ENCODE results near the gene EEFSEC. TPM values are rescaled to one million over a fixed set of nuclear protein-coding genes. Genes with fewer than 3 reads are reported as not detected.

EEFSEC gene
- total and polyA plus RNA-seq, 2 of the 8 experiments (the other 6 are each of a cell fraction or from before 2014, with no cell fraction given) = 13.1 to 19.8 TPM

DNA sequence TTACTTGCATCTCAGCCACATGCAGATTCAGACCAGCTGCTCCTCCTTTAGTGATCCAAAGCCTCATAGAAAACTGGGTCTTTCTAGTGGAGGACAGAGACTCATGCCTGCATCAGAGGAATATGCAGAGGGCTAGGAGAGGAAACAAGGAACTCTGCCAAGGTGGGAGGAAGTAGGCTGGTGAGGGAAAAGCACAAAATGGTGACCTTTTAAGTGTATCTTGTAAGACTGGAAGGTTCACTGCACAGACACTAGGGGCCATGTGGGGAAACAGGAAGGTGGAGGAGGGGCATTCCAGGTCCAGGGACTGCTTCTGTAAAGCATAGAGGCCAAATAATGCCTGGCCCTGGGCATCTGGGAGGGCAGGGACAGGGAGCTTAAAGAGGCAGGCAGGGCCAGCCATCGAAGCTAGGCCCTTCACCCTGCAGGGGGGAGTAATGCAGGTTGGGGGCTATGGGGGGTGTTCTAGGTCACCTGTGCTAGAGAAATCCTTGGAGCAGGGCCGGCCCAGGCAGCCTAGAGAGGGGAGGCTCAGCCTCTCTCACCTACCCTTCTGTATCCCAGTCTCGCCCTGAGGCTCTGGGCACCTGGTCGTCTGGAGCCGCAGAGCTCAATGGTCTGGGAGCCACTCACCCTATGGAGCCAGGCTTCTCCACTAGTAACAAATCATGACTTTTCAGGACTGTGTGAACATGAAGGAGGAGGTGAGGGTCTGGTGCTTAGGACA lies 195.7 kb downstream of the EEFSEC start:
- Histone ChIP-seq H2BK5ac (ENCODE audit: low read depth, low read length) (peak overlapping the region; percentile 13; the same call in 1 of the 2 replicates), H2BK20ac (ENCODE audit: low read length) (no peak overlapping the region), H3K27me3 (replicated peaks in 1 of 4; ENCODE audit: control insufficient read depth in 3 of 4, extremely low read depth in 1 of 4, insufficient read depth in 3 of 4, low read length in 3 of 4) (no peaks in the 10 kb centered on the region), H2BK12ac (ENCODE audit: low read depth, low read length) (no peak overlapping the region; the same call in 1 of the 2 replicates), H3K9ac (replicated peaks in 1 of 4; ENCODE audit: extremely low read depth in 1 of 4, low read depth in 3 of 4, low read length in 3 of 4) (0 out of 7 replicates have a peak overlapping the region, but pooled peaks of 1 of the 4 experiments have one; percentile 24), H3K79me1 (ENCODE audit: low read depth, low read length) (no peaks in the 10 kb centered on the region), H3K27ac (ENCODE audit: low read depth, low read length) (peak overlapping the region; percentile 22; the same call in 1 of the 2 replicates), H3K14ac (ENCODE audit: insufficient read length) (no peak overlapping the region), H3K4ac (replicated peaks; ENCODE audit: insufficient read length, low read depth, low read length) (no peak overlapping the region), H3K23me2 (ENCODE audit: low read depth, low read length) (no peaks in the 10 kb centered on the region; the same call in 1 of the 2 replicates), H3K4me1 (replicated peaks in 1 of 4; ENCODE audit: control insufficient read depth in 3 of 4, insufficient read depth in 4 of 4, low read length in 3 of 4) (peaks cover 5 to 10% (median 9%) of the 10 kb centered on the region in 4 experiments), H3K9me3 (ENCODE audit: insufficient read depth in 2 of 2, low read depth in 1 of 2, low read length in 1 of 2) (no peaks in the 10 kb centered on the region), H2BK15ac (ENCODE audit: low read length) (no peak overlapping the region), H3K4me2 (ENCODE audit: insufficient read depth in 1 of 2, low read depth in 2 of 2, low read length in 2 of 2) (peak overlapping the region; percentile 17 to 47), H3K79me2 (ENCODE audit: control insufficient read depth in 1 of 2, insufficient read depth in 2 of 2, low read length in 2 of 2) (no peaks in the 10 kb centered on the region), H3K56ac (replicated peaks; ENCODE audit: insufficient read length, low read depth, low read length) (no peak overlapping the region), H2AK5ac (ENCODE audit: low read depth, low read length) (no peak overlapping the region), H4K91ac (replicated peaks; ENCODE audit: insufficient read length, low read length) (peak overlapping the region; percentile 48), H3K18ac (ENCODE audit: extremely low read depth, low read length) (peak overlapping the region; percentile 33; the same call in 1 of the 2 replicates), H2BK120ac (replicated peaks; ENCODE audit: low read depth, low read length) (no peak overlapping the region), H4K8ac (ENCODE audit: extremely low read depth, insufficient read depth, low read length) (no peak overlapping the region), H3K36me3 (ENCODE audit: control insufficient read depth in 2 of 4, insufficient read depth in 4 of 4, low read length in 3 of 4) (no peaks in the 10 kb centered on the region), H3K4me3 (ENCODE audit: extremely low read depth in 1 of 4, insufficient read depth in 2 of 4, low read depth in 3 of 4, low read length in 4 of 4) (no peak overlapping the region), H4K5ac (ENCODE audit: insufficient read length, low read depth, low read length) (no peak overlapping the region), H2AFZ (ENCODE audit: low read length) (peak overlapping the region; percentile 68; the same call in 1 of the 2 replicates), H3K23ac (ENCODE audit: insufficient read length) (no peak overlapping the region), H4K20me1 (replicated peaks in 1 of 2; ENCODE audit: control insufficient read depth in 1 of 2, insufficient read depth in 2 of 2, low read length in 2 of 2) (no peaks in the 10 kb centered on the region)
- CTCF ChIA-PET (ENCODE audit: partially characterized antibody) = interaction anchor here (0.8 to 4.6 kb wide), 8 partner anchors 8 to 260 kb away, joined by 3 to 31 read pairs (median 4); no protein-coding TSS in a partner anchor
- DNase-seq (ENCODE audit: low read depth in 1 of 2, low spot score in 2 of 2) (no peak), FAIRE-seq (no peak)
- POLR2A ChIA-PET (ENCODE audit: partially characterized antibody) = interaction anchor here (1.5 to 3.3 kb wide), 3 partner anchors 13 to 85 kb away, joined by 3 to 9 read pairs (median 3); no protein-coding TSS in a partner anchor
- 94% methylated on average over 5 of the region's 5 CpGs; no CpG with 5 or more reads in 1 of the 2 experiments for WGBS, 2 experiments (ENCODE audit: extremely low coverage in 1 of 2, insufficient coverage in 1 of 2, insufficient read length in 1 of 2, insufficient replicate concordance in 2 of 2, low coverage in 1 of 2, low lambda C conversion rate in 2 of 2, missing lambda C conversion rate in 1 of 2)
- TF ChIP-seq CTBP2 (IDR thresholded peaks at IDR 0.05; ENCODE audit: borderline replicate concordance, insufficient read depth, insufficient read length, low read length) (no peak), SAP30 (IDR thresholded peaks at IDR 0.05; ENCODE audit: insufficient read depth, insufficient replicate concordance, low read length) (no peak), SRF (IDR thresholded peaks at IDR 0.05; ENCODE audit: low read depth, low read length) (no peak), ZNF274 (IDR thresholded peaks at IDR 0.05; ENCODE audit: borderline replicate concordance, extremely low read depth, low read length) (no peak), HDAC6 (IDR thresholded peaks at IDR 0.05; ENCODE audit: low read depth, low read length) (no peak), ASH2L (IDR thresholded peaks at IDR 0.05; ENCODE audit: low read length) (peak; percentile 51), GABPA (IDR thresholded peaks at IDR 0.05; ENCODE audit: borderline replicate concordance, insufficient read depth, low read length) (no peak), TAF7 (optimal IDR thresholded peaks at IDR 0.05; ENCODE audit: borderline replicate concordance, low read depth, low read length) (no peak), CHD1 (IDR thresholded peaks at IDR 0.05; ENCODE audit: low read depth, low read length) (no peak), EP300 (IDR thresholded peaks at IDR 0.05; ENCODE audit: borderline replicate concordance in 1 of 2, low read depth in 2 of 2, low read length in 2 of 2) (no peak)
- TF ChIP-seq, protein P1, sequence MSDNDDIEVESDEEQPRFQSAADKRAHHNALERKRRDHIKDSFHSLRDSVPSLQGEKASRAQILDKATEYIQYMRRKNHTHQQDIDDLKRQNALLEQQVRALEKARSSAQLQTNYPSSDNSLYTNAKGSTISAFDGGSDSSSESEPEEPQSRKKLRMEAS (IDR thresholded peaks at IDR 0.05) = no peak
